ENCODE data around the gene DUSP16.
"Not testable (repeated sequence)": the region's sequence is repeated elsewhere in the genome, so short reads cannot be mapped to it uniquely, and the experiment has no call there.

The DUSP16 gene

GRCh38 chr12:12562585-12563261 is at the start of gene DUSP16:
Gene DUSP16 (minus strand): TSS chr12:12562863. CDS start chr12:12521098, 41,765 bp downstream.
- DNase-seq: peak; percentile 82

- peak; percentile 36 for DNase-seq
Measured at GRCh38 chr12:12612358-12612757, 49.7 kb upstream of the DUSP16 start.

DNA sequence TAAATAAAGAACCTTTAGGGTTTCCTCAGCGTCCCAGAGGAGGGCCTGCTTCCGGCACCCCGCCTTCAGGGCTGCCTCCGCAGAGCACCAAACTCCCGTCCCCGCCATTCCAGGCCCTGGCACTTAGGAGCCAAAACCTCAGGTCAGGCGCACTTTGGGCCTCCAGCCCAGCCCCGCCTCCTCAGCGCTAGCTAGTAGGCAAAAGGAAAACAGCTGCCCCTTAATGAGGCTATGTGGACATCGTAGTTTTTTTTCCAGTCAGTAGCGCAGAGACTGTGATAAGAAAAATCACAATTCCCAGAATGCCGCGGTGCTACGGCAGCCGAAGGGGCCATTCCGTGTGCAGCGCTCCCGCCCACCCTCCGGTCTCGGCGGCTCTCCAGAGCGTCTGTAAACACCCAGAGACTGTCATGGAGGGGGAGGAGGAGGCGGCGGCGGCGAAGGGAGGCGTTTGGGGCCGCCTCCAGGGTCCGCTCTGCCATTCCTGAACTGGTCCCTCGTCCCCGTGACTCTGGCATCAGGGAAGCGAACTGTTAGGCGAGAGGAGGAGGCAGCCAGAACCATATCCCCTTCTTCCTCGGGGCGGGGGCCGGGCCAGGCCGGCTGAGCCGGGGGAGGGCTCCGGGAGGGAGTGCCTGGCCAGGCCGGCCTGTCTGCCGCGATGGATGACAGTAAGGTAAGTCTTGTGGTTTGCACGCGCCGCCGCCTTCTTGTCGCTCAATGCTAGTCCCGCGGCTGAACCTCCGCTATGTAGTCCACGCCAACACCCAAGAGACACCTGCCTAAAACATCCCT is 49.0 kb upstream of the DUSP16 start, which contains the start of gene CREBL2:
TSS of gene CREBL2 (plus strand) at position 365 of the 795 bp plus-strand sequence. CDS start at position 662, 297 bp downstream.
- DNase-seq: peak; percentile 92

DNA sequence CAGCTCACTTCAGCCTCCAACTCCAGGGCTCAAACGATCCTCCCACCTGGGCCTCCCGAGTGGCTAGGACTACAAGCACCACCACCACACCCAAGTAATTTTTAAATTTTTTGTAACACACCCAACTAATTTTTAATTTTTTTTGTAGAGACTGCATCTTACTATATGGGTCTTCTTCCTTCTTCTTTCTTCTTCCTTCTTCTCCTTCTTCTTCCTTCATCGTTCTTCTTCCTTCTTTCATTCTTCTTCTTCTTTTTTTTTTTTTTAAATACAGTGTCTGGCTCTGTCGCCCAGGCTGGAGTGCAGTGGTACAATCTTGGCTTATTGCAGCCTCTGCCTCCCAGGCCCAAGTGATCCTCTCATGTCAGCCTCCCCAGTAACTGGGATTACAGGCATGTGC is 48.0 kb upstream of the DUSP16 start:
- no peak for DNase-seq

DNA sequence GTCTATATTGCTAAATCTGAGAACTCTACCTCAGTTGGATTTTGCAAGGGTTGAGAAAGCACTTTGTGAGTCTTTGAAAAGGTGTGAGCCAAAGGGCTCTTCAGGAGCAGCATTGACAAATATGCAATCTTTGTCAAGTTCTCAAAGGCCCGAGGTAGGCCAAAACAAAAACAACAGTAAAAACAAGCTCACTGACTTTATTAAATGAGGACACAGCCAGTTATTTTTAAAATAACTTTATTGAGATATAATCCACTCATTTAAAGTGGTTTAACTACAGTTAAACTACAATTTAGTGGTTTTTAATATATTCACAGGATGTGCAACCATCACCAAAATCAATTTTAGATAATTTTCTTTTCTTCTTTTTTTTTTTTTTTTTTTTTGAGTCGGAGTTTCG is 47.0 kb upstream of the DUSP16 start:
- no peak for DNase-seq

DNA sequence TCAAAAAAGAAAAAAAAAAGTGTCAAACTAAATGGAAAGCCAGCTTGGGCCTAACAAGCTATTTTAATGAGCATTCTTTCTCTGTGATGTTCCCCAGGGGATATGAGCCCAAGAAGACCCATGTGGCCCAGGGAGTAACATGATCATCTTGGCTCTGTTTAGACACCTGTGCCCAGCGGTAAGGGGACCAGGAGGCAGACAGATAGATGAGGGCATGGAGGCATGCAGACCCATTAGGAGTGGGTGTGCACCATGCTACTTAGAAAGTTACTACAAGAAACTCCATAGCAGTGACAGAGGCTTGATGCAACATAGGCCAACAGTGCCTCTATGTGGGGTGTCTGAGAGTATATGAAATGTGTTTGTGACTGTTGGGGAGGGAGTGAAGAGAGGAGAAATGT is 45.9 kb upstream of the DUSP16 start:
- DNase-seq: no peak

GRCh38 chr12:12606781-12607589 is 44.3 kb upstream of the DUSP16 start:
- no peak for DNase-seq

GRCh38 chr12:12604740-12605139 is 42.1 kb upstream of the DUSP16 start:
- no peak for DNase-seq

- DNase-seq: no peak
Measured at GRCh38 chr12:12600659-12601058, 38.0 kb upstream of the DUSP16 start.

DNA sequence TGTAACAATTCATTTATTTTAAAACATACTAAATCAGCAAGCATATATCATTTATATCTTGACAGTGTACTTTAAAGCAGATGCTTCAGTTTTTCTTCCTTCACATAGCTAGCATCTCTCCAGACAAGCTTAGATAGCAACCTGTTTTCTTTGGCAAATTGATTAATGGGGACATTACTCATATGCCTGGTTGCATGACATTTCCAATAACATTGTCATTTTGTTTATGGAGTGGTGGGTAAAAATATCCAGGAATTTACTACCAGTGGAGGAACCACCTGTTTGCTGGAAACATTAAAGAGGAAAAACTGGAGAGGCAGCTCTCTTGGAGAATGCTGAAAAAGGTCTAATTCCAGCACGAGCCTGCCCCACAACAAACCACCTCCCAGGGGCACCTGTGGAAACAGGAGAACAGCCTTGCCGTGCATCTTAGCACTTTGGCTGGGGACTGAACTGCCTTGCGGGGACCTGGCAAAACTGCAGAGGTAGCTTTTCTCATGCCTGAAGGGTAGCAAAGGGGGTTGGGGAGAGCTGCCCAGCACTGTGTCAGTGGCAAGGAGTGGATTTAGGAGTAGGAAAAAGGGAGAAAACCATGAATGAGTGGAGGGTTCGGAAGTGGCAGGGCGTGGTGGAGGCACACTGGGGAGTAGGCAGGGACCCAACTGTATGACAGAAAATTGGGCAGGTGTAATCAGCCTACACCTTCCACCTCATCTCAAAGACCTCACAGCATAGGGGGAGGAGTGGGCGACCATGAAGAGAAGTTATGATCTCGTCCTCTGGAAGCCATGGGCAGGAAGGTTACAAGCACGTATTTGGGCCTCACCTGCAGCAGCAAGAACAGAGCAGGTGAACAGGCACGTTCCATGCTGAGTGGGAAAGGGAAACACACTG is 37.3 kb upstream of the DUSP16 start:
- no peak for DNase-seq

- DNase-seq: no peak
Measured at GRCh38 chr12:12598864-12599263, 36.2 kb upstream of the DUSP16 start.

DNA sequence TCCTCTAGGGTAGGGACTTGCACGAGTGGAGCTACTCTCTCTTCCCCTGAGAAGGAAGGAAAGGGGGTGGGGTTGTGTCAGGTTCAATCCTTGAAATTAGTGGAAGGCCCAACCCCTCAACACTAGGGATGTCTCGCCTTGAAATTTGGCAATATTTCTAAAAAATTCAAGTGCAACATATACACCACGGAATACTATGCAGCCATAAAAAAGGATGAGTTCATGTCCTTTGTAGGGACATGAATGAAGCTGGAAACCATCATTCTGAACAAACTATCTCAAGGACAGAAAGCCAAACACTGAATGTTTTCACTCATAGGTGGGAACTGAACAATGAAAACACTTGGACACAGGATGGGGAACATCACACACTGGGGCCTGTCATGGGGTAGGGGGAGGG is 33.9 kb upstream of the DUSP16 start:
- DNase-seq: not testable (repeated sequence)

GRCh38 chr12:12595929-12596328 is 33.3 kb upstream of the DUSP16 start:
- DNase-seq: not testable (repeated sequence)

- DNase-seq: no peak
Measured at GRCh38 chr12:12592930-12593329, 30.3 kb upstream of the DUSP16 start.

- no peak for DNase-seq
Measured at GRCh38 chr12:12590961-12591360, 28.3 kb upstream of the DUSP16 start.

- DNase-seq: not testable (repeated sequence)
Measured at GRCh38 chr12:12588436-12588835, 25.8 kb upstream of the DUSP16 start.

GRCh38 chr12:12587878-12588277 is 25.2 kb upstream of the DUSP16 start:
- DNase-seq: no peak

GRCh38 chr12:12586879-12587675 is 24.4 kb upstream of the DUSP16 start:
- no peak for DNase-seq

DNA sequence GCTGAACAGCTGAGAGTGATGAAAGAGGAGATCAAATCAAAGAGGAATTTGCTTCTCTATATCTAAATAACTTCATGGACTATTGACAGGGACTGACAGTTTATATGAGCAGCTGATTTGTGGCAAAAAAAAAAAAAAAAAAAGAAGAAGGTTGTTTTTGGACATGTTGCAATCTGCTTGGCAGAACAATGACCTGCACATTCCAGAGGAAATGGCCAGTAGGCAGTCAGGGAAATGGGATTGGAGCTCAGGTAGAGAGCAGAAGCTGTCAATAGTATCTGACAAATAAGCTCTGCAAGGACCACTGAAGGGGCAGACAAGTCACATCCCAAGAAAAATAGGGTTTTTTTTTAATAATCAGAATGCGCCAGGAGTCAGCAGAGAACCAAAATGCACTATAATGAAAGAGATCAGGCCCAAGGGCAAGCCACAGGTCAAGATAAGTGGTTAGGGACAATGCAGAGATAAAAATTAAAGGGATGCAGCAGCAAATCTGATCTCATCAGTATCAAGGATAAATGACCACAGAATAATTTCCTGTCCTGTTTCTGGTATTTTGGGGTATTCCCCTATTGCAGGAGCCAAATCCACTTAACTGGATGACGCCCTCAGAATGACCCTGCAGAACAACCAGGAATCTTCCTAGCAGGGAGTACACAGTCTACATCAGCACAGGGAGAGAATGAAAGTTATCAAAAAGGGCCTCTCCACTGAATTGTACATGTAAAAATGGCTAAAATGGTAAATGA is 22.6 kb upstream of the DUSP16 start:
- no peak for DNase-seq

DNA sequence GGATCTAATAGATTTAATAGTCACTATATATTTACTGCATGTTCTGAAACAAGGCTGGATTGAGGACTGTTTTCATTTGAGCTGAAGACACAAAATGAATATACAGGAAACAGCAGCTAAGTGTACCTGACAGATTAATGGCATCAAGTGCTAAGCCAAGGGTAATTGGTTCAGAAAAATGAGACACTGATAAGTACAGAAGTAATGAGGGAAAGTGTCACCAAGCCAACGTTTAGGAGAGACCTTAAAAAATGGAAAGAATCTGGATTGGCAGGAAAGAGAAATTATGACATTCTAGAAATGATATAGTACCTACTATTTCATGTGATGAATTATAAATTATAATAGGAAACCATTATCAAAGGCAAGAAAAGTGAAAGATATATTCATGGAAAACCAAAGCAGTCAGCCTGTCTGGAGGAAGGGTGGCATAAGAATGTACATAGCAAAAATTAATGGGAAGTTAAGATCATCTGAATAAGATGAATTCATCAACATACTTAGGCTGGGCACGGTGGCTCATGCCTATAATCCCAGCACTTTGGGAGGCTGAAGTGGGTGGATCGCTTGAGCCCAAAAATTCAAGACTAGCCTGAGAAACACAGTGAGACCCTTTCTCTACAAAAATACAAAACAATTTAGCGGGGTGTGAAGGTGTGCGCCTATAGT is 21.0 kb upstream of the DUSP16 start:
- DNase-seq: no peak

Data from NCI-H2227 treated with DMSO at 0.1 percent for 48 hours (cell line).